Stimulated activated CD4-positive, alpha-beta T cell treated with anti-CD3 and anti-CD28 coated beads, Interleukin-15, amount 100 ng/mL, for 24 hours (primary cell): ENCODE measurements around the gene SLC23A1.
"Not testable (repeated sequence)": the region's sequence is repeated elsewhere in the genome, so short reads cannot be mapped to it uniquely, and the experiment has no call there.

ENCODE experiments used
- DNase-seq: peaks from one replicate; pipeline ENCODE4 v3.0.0-alpha.2; 2020

The SLC23A1 gene

GRCh38 chr5:139383275-139383992 is at the start of gene SLC23A1:
SLC23A1 (minus strand) TSS chr5:139383297; CDS start chr5:139383253, 44 bp downstream.
- no peak for DNase-seq

DNA sequence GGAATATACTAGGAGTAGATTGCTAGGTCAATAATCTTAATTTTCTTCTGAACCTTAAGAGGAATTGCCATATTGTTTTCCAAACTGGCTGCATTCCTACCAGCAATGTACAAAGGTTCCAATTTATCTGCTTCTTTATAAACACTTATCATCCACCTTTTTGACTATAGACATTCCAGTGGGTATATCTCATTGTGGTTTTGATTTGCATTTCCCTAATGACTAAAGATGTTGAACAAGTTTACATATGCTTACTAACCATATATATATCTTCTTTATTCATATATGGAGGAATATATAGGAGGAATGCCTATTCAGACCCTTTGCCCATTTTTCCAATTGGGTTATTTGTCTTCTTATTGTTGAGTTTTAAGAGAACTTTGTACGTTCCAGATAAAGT is 48.6 kb upstream of the SLC23A1 start:
- no peak for DNase-seq

DNA sequence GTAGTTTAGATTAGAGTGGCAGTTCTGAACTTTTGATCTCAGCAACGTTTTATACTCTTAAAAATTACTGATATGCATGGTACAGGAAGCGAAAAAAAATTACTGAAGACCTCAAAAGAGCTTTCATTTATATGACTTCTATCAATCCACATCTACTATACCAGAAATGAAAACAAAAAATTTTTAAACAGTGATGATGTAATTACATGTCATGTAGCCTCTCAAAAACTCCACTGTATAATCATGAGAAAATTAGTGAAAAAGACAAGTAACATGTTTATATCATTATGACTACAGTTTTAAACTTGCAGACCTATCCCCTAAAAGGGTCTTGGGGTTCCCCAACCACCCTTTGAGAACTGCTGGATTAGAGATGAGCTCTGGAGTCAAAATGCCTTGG is 46.9 kb upstream of the SLC23A1 start:
- DNase-seq, result no peak

GRCh38 chr5:139426203-139426885 is 43.2 kb upstream of the SLC23A1 start:
- DNase-seq, result no peak

DNA sequence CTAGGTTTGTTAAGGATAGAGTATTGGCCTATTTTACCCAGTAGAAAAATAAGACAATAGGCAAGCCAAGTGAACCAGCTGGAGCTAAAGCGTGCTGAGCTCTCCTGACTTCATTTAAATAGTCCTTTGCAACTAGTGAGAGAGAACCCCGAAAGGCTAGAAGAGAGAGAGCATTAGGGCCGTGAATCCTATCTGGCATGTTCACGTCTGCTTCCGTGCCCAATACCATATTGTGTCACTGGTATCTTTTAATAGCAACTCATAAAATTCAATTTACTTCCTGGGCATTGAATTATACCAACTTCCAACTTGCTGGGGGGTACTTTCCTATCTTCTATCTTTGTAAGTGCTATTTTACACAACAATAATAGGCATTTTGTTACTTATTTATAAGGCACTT is 42.4 kb upstream of the SLC23A1 start:
- DNase-seq, result no peak

- DNase-seq, result peak; percentile 54
These were observed 39.3 kb upstream of the SLC23A1 start for GRCh38 chr5:139422307-139422893.

DNA sequence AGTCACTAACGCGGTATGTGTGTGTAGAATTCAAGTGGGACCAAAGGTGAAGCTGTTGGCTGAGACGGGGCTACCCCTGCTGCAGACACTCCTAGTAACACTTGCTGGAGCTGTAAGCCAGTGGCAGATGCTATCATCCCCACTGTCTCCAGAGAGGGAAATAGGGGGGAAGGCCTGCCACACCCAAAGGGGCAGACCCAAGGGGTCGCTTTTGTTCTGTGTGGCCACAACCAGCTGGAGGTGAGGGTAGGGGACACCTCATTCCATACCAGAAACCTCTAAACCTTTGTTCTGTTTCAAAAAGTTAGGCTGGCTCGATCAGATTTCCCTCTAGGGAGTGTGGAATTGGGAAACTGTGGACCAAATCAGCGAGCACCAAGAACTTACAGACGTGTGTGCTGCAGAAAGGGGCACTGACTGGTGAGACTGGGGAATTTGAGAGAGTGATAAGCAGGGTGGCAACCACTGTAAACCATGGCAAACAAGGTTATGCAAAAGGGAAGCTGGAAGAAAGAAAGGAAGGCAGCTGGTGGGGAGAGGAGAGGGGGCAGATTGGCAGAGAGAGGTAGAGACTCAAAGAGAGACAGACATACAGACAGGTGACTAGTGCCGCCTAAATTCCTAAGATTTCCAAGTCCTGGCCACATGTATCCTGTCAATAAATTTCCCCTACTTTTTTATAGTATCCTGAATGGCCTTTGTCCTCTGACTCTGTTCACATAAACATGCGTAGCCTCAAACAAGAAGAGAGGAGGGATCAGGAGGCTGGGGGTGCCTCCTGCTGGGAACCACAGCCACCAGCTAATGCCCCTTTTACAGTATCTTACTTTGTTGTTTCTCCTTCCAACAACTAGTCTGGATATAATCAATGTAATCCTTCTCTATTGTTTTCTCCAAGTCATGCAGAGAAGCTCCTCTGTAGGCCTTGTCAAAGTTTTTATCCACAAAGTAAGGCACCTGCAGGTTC is 36.4 kb upstream of the SLC23A1 start:
- DNase-seq, result no peak

DNA sequence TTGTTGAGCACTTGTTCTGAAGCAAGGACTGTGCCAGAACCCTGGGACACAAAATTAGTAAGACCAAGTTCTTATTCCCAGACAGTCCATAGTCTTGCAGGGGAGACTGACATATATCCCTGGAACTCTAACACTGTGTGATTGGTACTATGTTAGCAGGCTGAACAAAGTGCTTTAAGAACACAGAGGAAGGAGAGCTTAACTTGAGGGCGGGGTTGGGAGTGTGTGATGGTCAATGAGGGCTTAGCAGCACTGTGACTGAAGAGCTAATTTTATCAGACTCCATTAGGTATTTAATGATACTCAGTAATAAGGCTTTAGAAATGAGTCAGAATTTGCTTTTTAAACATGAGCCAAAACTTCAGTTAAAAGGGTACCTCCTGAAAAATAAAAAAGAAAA is 35.7 kb upstream of the SLC23A1 start:
- DNase-seq, result no peak

DNA sequence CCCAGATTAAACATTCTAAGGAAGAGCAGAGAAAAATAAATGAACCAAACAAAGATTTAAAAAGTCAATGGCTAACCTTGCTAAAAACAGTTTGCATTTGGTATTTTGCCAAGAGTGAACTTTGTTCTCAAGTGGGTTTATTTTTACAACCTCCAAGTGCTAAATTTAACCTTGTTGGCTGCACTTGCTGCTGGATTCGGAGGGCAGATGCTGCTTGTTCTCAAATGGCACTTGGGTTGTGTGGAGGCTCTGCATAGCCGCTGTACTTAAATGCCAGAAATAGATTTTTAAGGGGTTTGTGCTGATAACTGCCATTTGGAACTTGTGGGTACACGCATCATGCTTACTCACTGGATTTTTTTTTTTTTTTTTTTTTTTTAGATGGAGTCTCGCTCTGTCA is 34.1 kb upstream of the SLC23A1 start:
- DNase-seq, result no peak

DNA sequence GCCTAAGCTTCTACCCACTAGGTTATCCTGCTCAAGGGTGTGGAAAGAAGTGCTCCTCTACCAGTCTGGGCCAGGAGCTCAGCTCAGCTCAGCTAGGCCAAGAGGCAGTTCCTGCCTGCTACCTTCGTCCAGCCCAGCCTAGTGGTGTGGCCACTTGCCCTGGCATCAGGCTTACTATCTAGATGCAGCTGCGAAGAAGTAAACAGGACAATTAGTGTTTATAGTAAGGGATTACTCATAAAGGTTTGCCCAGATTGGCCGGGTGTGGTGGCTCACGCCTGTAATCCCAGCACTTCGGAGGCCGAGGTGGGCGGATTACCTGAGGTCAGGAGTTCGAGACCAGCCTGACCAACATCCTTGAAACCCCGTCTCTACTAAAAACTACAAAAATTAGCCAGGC is 33.6 kb upstream of the SLC23A1 start:
- no peak for DNase-seq

- DNase-seq, result no peak
These were observed 32.8 kb upstream of the SLC23A1 start for GRCh38 chr5:139415869-139416268.

- peak; percentile 63 for DNase-seq
These were observed 32.2 kb upstream of the SLC23A1 start for GRCh38 chr5:139415221-139415861.

DNA sequence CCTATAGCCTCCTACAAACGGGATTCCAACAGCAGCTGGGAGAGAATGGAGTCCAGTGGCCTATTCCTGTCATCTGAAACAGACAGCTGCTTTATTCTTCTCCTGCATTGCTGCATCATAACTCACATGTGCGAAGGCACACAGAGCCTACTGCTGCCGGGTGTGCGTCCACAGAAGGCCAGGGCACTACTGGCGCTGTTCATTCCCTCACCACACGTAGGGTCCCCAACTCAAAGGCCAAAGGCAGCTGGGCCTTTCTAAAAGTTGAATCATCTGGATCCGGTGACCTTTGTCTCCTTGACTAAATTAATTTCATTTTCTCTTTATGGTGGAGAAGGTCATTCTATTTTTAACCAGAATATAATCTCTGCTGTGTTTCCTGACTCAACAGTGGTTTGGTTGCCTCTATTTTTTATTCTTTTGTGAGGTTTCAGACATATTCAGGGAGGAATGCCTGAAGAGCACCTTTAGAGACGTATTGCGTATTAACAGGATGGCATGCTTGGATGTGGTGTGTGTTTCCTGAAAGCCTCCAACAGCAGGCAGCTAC is 31.6 kb upstream of the SLC23A1 start:
- DNase-seq, result peak; percentile 22

- peak; percentile 52 for DNase-seq
These were observed 30.9 kb upstream of the SLC23A1 start for GRCh38 chr5:139413963-139414362.

- no peak for DNase-seq
These were observed 30.1 kb upstream of the SLC23A1 start for GRCh38 chr5:139413153-139413552.

DNA sequence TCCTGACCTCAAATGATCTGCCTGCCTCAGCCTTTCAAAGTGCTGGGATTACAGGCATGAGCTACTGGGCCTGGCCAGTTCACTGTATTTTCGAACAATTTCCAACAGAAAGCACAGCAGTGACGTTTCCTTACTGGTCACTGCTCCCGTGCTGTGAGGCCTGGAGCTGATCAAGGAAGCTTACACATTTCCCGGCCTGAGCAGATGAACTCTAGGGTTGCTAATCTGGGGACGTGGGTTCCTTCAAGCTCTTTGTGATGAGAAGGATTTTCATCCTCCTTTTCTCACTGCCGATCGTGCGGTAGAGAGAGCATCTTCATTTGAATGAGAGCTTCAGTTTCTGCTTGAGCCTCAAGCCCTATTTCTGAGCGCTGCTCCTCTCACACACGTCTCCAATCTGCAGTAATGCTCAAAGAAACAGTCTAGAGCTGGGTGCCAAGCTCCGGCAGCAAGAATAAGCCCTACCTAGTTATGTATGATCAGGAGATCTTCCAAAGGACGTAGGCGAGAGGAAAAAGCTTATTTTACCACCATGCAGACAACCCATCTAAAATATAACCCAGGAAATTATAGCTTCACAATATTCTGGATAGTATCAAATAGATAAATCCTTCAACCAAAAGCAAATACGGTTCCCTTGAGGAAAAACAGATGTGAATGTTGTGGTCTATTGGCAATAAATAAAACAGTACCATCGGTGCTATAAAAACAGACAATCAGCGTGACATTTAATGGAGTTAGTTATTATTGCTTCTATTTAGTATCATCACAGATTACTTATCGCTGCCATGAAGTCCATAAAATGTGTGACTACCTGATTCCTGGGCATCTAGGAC is 28.1 kb upstream of the SLC23A1 start:
- no peak for DNase-seq

DNA sequence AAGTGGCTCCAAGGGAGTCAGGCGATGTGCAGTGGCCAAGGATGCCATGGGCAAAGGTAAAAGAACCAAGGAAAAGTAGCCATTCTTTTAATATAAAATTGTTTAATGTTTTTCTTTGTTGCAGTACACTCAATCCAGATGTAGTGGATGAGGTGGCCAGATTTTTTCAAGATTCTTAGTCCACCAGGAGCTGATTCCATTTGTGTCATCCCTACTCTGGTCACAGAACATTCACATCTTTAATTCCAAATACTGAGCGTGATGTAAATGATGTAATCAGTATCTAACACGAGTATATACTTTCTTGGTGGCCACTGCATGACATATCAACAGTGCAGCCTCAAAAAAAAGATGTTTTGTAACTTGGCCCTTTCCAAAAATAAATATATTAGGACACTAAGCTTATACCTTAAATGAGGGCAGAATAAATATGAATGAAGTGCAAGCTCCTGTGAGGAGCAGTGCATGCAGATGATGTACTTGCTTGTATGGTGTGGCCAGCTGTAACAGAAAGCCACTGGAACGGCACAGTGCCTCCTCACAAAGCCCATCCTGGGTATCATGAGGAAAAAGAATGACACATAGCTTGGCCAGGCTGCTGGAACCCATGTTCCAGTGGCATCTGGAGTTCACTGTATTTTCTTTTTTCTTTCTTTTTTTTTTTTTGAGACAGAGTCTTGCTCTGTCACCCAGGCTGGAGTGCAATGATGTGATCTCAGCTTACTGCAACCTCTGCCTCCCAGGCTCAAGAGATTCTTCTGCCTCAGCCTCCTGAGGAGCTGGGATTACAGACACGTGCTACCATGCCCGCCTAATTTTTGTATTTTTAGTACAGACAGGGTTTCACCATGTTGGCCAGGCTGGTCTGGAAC is 27.3 kb upstream of the SLC23A1 start:
- no peak for DNase-seq

GRCh38 chr5:139409116-139409515 is 26.0 kb upstream of the SLC23A1 start:
- DNase-seq, result not testable (repeated sequence)

DNA sequence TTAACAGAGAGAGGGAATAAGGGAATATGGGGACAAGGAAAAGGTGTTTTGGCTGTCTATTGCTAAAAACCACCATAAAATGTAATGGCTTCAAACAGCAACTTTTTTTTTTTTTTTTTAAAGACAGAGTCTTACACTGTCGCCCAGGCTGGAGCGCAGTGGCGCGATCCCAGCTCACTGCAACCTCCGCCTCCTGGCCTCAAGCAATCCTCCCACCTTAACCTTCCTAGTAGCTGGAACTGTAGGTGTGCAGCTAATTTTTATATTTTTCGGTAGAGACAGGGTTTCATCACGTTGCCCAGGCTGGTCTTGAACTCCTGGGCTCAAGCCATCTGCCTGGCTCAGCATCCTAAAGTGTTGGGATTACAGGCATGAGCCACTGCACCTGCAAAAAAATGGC is 25.1 kb upstream of the SLC23A1 start:
- DNase-seq, result no peak

- no peak for DNase-seq
These were observed 24.4 kb upstream of the SLC23A1 start for GRCh38 chr5:139407517-139407916.
